Stimulated activated naive CD8-positive, alpha-beta T cell treated with anti-CD3 and anti-CD28 coated beads, Interleukin-15, Interleukin-2, amounts not matched to agents 100 ng/mL and 50 ng/mL, for 24 hours (primary cell): ENCODE results near the gene ALG9.

Source experiments
- H3K27ac Mint-ChIP-seq: one replicate; pipeline ENCODE4 v1.8.0; 2021; ENCODE audit warnings: mild to moderate bottlenecking, mixed read lengths
- H3K27me3 Mint-ChIP-seq: one replicate; pipeline ENCODE4 v1.8.0; 2021; ENCODE audit warnings: mixed read lengths
- H3K36me3 Mint-ChIP-seq: one replicate; pipeline ENCODE4 v1.8.0; 2021; ENCODE audit warnings: low read depth, mixed read lengths
- H3K4me1 Mint-ChIP-seq: one replicate; pipeline ENCODE4 v1.8.0; 2021; ENCODE audit warnings: low read depth, mixed read lengths
- H3K4me3 Mint-ChIP-seq: one replicate; pipeline ENCODE4 v1.8.0; 2021; ENCODE audit warnings: mild to moderate bottlenecking, mixed read lengths
- H3K9me3 Mint-ChIP-seq: one replicate; pipeline ENCODE4 v1.8.0; 2021; ENCODE audit warnings: mixed read lengths

Gene ALG9

DNA sequence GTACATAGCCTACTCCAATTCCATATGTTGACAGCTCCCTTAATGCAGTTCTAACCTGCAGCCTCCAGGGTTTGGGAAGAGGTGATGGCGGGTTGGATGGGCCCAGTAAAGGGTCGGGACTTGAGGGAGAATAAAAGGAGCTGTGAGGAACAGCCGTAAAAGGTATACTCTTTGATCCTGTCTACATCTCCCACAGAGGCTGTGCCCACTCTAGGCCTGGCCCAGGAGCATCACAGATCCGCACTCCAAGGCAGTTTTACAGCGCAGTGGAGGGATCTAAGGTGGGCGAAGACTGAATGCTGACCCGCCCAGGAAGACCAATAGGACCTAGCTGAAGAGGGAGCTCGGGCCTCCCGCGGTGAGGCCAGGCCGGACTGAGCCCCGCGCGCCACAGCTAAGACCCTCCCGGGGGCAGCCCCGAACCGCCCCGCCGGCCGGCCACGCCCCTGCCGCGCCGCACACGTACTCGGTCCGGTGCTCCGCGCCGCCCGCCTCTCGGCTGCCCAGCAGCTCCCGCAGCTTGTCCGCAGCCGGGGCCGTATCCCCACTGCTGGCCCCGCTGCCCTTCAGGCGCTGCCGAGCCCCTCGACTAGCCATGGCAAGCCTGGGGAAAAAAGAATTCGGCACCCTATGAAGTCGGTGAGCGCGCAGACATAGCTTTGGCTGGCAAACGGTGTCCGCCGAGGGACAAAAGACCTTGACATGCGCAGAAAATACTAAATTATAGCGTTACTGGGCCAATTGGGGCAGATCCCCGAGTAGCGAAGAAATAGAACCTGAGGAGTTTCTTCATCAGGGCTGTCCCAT is at the start of gene ALG9:
ALG9 (minus strand) TSS at position 696 of the 807 bp plus-strand sequence; CDS start at position 597, 99 bp downstream.
- H3K27ac Mint-ChIP-seq = peak within 1 kb of the TSS; percentile 87
- no peaks in the 10 kb centered on the region for H3K27me3 Mint-ChIP-seq
- H3K4me3 Mint-ChIP-seq = peak within 1 kb of the TSS; percentile 93
- H3K36me3 Mint-ChIP-seq = peaks cover 36% of the 10 kb centered on the region
- H3K4me1 Mint-ChIP-seq = peaks cover 14% of the 10 kb centered on the region
- H3K9me3 Mint-ChIP-seq = no peaks in the 10 kb centered on the region

DNA sequence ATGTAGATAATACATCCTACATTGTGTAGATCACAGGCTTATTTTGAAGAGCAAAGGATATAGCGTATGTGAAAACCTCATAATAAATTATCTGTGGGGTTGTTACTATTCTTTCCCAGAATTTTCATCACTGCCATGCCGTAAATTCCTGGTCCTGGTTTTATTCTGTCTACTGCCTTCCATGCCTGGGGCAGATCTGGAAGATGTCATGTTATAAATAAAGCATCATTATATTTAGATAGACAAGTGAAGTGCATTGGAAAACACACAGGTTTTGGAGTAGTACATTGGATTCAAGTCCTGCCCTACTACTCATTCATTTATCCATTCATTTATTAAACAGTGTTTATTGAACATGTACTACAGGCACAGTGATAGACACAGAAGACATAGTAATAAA is 49.5 kb upstream of the ALG9 start:
- Mint-ChIP-seq H3K27me3 (peaks cover 21% of the 10 kb centered on the region), H3K27ac (no peak overlapping the region), H3K4me3 (no peak overlapping the region), H3K36me3 (no peaks in the 10 kb centered on the region), H3K4me1 (peaks cover 10% of the 10 kb centered on the region), H3K9me3 (no peaks in the 10 kb centered on the region)

DNA sequence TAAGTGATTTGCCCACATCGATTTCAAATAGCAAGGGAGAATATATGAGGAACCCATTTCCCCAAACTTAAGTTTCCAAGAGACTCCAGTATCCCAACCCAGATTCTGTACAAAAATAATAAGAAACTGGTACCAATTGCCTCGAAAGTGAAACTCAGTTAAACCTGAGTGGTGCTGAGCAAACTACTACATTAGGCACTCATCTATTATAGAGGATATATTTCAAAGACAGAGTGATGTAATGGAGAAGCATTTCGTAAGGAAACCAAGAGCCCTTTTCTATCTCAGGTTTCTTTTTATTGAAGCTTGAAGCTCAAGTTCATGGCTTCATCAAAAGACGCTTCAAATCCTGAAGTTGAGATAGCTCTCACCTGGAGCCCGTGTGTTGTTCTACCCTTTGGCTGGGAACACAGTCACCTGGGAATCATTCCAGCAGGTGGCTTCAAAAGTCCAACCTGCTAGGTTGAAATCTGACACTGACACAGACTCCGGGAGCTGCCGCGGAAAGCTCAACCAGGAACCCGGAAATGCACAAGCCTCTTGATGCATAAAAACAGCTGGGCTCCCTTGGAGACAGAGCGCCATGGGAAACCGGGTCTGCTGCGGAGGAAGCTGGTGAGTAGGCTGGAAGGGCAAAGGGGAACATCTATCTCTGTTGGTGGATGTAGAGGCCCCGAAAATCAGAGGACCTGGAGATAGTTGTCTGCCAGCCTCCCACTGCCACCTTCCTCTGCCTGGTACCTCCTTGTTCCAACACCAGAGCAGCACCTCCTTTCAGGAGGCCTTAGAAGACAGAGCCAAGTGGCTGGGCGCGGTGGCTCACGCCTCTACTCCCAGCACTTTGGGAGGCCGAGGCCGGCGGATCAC is 47.2 kb upstream of the ALG9 start, which contains the start of gene C11orf52:
C11orf52 (plus strand) TSS at position 524 of the 867 bp plus-strand sequence; CDS start at position 584, 60 bp downstream.
- Mint-ChIP-seq H3K4me1 (peaks cover 5% of the 10 kb centered on the region), H3K4me3 (no peak within 1 kb of the TSS), H3K27me3 (peaks cover 37% of the 10 kb centered on the region), H3K9me3 (no peaks in the 10 kb centered on the region), H3K27ac (no peak within 1 kb of the TSS), H3K36me3 (no peaks in the 10 kb centered on the region)

GRCh38 chr11:111917788-111918187 is 46.4 kb upstream of the ALG9 start:
- no peaks in the 10 kb centered on the region for H3K9me3 Mint-ChIP-seq
- H3K4me3 Mint-ChIP-seq = no peak overlapping the region
- peaks cover 42% of the 10 kb centered on the region for H3K27me3 Mint-ChIP-seq
- no peaks in the 10 kb centered on the region for H3K36me3 Mint-ChIP-seq
- H3K27ac Mint-ChIP-seq = no peak overlapping the region
- H3K4me1 Mint-ChIP-seq = no peaks in the 10 kb centered on the region

- Mint-ChIP-seq H3K4me1 (no peaks in the 10 kb centered on the region), H3K27ac (no peak overlapping the region), H3K27me3 (peaks cover 42% of the 10 kb centered on the region), H3K36me3 (no peaks in the 10 kb centered on the region), H3K9me3 (no peaks in the 10 kb centered on the region), H3K4me3 (no peak overlapping the region)
Measured at GRCh38 chr11:111917312-111917711, 45.9 kb upstream of the ALG9 start.

DNA sequence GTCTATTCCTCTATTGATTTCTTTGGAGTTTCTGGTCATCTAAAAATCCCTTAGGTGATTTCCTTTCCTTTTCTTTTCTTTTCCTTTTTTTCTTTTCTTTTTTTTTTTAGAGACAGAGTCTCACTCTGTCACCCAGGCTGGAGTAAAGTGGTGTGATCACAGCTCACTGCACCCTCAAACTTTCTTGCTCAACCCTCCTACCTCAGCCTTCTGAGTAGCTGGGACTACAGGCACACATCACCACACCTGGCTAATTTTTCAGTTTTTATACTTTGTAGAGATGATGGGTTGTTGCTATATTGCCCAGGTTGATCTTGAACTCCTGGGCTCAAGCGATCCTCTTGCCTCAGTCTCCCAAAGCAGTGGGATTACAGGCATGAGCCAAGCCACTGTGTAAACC is 45.4 kb upstream of the ALG9 start:
- H3K4me1 Mint-ChIP-seq = no peaks in the 10 kb centered on the region
- H3K36me3 Mint-ChIP-seq = no peaks in the 10 kb centered on the region
- no peaks in the 10 kb centered on the region for H3K9me3 Mint-ChIP-seq
- H3K4me3 Mint-ChIP-seq = no peak overlapping the region
- no peak overlapping the region for H3K27ac Mint-ChIP-seq
- H3K27me3 Mint-ChIP-seq = peaks cover 48% of the 10 kb centered on the region

DNA sequence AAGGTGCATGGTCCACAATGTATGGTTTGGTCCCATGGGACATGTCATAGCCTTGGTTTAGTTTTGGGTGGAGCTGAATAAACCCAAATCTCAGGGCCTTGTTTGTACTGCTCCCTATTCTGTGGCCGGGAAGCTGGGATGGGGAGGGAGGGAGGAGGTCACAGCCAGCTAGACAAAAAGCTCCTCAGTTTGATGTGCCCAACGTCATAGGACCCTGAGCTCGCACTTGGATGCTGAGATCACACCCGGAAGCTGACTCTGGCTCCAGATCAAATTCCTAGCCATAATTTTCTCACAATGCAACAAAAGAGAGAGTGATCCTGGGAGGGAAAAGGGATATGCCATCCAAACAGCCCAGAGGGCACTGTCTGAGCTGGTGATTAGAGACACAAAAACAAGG is 42.6 kb upstream of the ALG9 start:
- no peaks in the 10 kb centered on the region for H3K4me1 Mint-ChIP-seq
- H3K36me3 Mint-ChIP-seq = no peaks in the 10 kb centered on the region
- H3K27me3 Mint-ChIP-seq = peaks cover 60% of the 10 kb centered on the region
- H3K9me3 Mint-ChIP-seq = no peaks in the 10 kb centered on the region
- no peak overlapping the region for H3K4me3 Mint-ChIP-seq
- H3K27ac Mint-ChIP-seq = no peak overlapping the region

DNA sequence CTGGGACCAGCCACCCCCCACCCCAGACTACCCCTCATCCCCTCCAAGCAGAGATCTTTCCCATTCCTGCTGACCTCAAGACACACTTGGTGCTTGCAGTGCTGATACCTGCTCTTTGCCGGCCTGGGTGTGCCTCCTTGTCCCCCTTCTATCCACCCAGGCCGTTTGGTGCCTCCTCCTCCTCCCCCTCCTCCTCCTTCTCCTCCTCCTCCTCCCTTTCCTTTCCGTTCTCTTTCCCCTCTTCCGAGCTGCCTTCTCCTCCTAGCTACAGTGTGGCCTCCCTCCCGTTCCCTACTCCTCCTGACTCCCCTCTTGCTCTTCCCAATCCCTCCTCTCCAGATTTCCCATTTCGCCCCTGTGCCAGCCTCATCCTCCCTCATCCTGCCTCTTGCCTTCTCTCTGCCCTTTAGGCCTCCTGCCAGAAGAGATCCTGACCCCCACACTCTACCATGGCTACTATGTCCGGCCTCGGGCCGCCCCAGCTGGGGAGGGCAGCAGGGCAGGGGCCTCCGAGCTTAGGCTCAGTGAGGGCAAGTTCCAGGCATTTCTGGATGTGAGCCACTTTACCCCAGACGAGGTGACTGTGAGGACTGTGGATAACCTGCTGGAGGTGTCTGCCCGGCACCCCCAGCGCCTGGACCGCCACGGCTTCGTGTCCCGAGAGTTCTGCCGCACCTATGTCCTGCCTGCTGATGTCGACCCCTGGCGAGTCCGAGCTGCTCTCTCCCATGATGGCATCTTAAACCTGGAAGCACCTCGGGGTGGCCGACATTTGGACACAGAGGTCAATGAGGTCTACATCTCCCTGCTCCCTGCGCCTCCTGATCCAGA is 41.9 kb upstream of the ALG9 start:
- peaks cover 59% of the 10 kb centered on the region for H3K27me3 Mint-ChIP-seq
- no peak overlapping the region for H3K4me3 Mint-ChIP-seq
- no peak overlapping the region for H3K27ac Mint-ChIP-seq
- H3K4me1 Mint-ChIP-seq = no peaks in the 10 kb centered on the region
- no peaks in the 10 kb centered on the region for H3K36me3 Mint-ChIP-seq
- no peaks in the 10 kb centered on the region for H3K9me3 Mint-ChIP-seq

- Mint-ChIP-seq H3K4me3 (no peak within 1 kb of the TSS), H3K9me3 (no peaks in the 10 kb centered on the region), H3K36me3 (no peaks in the 10 kb centered on the region), H3K4me1 (no peaks in the 10 kb centered on the region), H3K27me3 (peaks cover 56% of the 10 kb centered on the region), H3K27ac (no peak within 1 kb of the TSS)
Measured at GRCh38 chr11:111912535-111912934, 41.2 kb upstream of the ALG9 start, which contains the start of gene HSPB2. Gene HSPB2, plus strand, starts transcription at chr11:111912734. Its CDS starts 96 bp downstream, at chr11:111912830.

GRCh38 chr11:111911563-111912401 is 40.4 kb upstream of the ALG9 start, which contains the start of gene CRYAB:
Gene CRYAB, minus strand, starts transcription at chr11:111911770. Its CDS starts 46 bp downstream, at chr11:111911724.
- Mint-ChIP-seq H3K36me3 (no peaks in the 10 kb centered on the region), H3K27me3 (peaks cover 55% of the 10 kb centered on the region), H3K4me3 (no peak within 1 kb of the TSS), H3K9me3 (no peaks in the 10 kb centered on the region), H3K4me1 (no peaks in the 10 kb centered on the region), H3K27ac (no peak within 1 kb of the TSS)

DNA sequence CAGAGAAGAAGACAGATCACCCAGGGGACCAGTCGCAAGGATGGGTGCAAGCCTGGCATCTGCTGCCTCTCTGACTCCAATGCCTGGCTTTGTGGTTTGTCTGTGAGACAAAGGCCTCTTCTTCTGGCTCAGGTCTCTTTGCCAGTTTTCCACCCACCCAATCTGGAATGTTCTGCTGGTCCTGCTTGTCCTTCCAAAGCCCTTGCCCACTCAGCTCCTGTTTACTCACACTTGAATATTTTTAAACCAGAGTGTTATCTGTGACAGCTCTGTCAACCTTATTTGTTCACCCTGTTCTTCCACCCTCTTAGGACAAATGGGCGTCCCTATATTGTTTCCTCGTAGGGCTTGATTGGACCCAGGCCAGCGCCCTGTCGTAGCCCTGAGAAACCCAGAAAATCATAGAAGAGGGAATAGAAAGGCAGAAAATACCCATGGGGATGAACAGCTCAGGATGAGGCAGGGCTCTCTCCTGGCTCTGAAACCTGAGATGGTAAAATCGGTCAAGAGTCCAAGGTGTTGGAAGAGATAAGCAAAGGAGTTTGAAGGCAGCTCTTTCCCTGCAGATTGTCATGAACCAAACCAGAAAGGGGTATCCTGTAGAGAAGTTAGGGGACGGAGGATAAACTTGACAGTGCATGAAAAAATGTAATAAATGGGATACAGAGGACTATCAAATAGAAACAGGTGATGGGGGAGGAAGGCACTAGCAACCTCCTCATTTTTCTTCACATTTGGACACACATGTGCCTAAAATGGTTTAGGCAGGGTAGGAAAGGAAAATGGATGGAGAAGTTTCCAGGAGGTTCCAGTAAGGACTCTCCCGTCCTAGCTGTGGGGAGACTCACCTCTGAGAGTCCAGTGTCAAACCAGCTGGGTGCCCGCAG is 39.5 kb upstream of the ALG9 start:
- Mint-ChIP-seq H3K27me3 (peaks cover 47% of the 10 kb centered on the region), H3K36me3 (no peaks in the 10 kb centered on the region), H3K27ac (no peak overlapping the region), H3K4me3 (no peak overlapping the region), H3K4me1 (no peaks in the 10 kb centered on the region), H3K9me3 (no peaks in the 10 kb centered on the region)

GRCh38 chr11:111909378-111909777 is 38.0 kb upstream of the ALG9 start:
- no peak overlapping the region for H3K27ac Mint-ChIP-seq
- H3K4me3 Mint-ChIP-seq = no peak overlapping the region
- peaks cover 6% of the 10 kb centered on the region for H3K9me3 Mint-ChIP-seq
- H3K4me1 Mint-ChIP-seq = no peaks in the 10 kb centered on the region
- H3K36me3 Mint-ChIP-seq = no peaks in the 10 kb centered on the region
- peaks cover 39% of the 10 kb centered on the region for H3K27me3 Mint-ChIP-seq
